WTC11 (cell line): ENCODE measurements around the gene NALCN. TPM values are rescaled to one million over a fixed set of nuclear protein-coding genes. Genes with fewer than 3 reads are reported as not detected.

Experiments used
- ATAC-seq: fragments of 200-7000 bp; cut with Tn5 transposase; 2 replicates; pipeline ENCODE4 v1.10.0; 2021; ENCODE audit warnings: mild to moderate bottlenecking, moderate library complexity
- CTCF ChIA-PET: fragments of 300-600 bp; sonication (Branson Sonifier 250); formaldehyde crosslinking; loops from one replicate; lab custom pipeline; 2021; ENCODE audit warnings: antibody characterized with exemption; lab: Charles Lee
- POLR2A ChIA-PET: fragments of 350-600 bp; sonication (Branson Sonifier 250); formaldehyde crosslinking; loops from one replicate; lab custom pipeline; 2021; ENCODE audit warnings: antibody characterized with exemption; lab: Charles Lee
- DNase-seq: peaks from one replicate; pipeline ENCODE4 v3.0.0; 2021; ENCODE audit warnings: low spot score
- H3K27ac Mint-ChIP-seq: 2 replicates; pipeline ENCODE4 v1.8.0; 2021; ENCODE audit warnings: mixed read lengths
- H3K27me3 Mint-ChIP-seq: 2 replicates; pipeline ENCODE4 v1.8.0; 2021; ENCODE audit warnings: low read depth, mild to moderate bottlenecking, moderate library complexity, mixed read lengths
- H3K36me3 Mint-ChIP-seq: 2 replicates; pipeline ENCODE4 v1.8.0; 2021; ENCODE audit warnings: mixed read lengths
- H3K4me1 Mint-ChIP-seq: 2 replicates; pipeline ENCODE4 v1.8.0; 2022; ENCODE audit warnings: mixed read lengths
- H3K4me3 Mint-ChIP-seq: 2 replicates; pipeline ENCODE4 v1.8.0; 2021; ENCODE audit warnings: mild to moderate bottlenecking, moderate library complexity, mixed read lengths
- H3K9me3 Mint-ChIP-seq: 2 replicates; pipeline ENCODE4 v1.8.0; 2021; ENCODE audit warnings: mixed read lengths
- ATF3 ChIP-seq: sonication (generic); formaldehyde crosslinking; conservative IDR thresholded peaks from 2 replicates; pipeline ENCODE4 v1.8.1; 2022; ENCODE audit warnings: mild to moderate bottlenecking, missing genetic modification reagents
- CDX4 ChIP-seq: fragments of 250-450 bp; sonication (Bioruptor Pico); IDR thresholded peaks from 2 replicates; pipeline ENCODE4 v1.9.0; 2021; ENCODE audit warnings: moderate library complexity, mild to moderate bottlenecking, inconsistent platforms, borderline replicate concordance
- CREB1 ChIP-seq: sonication (generic); formaldehyde crosslinking; IDR thresholded peaks from 2 replicates; pipeline ENCODE4 v1.8.0; 2023; ENCODE audit warnings: mild to moderate bottlenecking, missing genetic modification reagents
- CREM ChIP-seq: sonication (generic); formaldehyde crosslinking; IDR thresholded peaks from 2 replicates; pipeline ENCODE4 v1.8.1; 2022; ENCODE audit warnings: mild to moderate bottlenecking, missing genetic modification reagents, moderate library complexity
- CTCF ChIP-seq: fragments of 200-600 bp; IDR thresholded peaks from 2 replicates; pipeline ENCODE4 v1.8.0; 2022; ENCODE audit warnings: antibody characterized with exemption
- ESRRA ChIP-seq: sonication (generic); formaldehyde crosslinking; IDR thresholded peaks from 2 replicates; pipeline ENCODE4 v1.8.1; 2022; ENCODE audit warnings: mild to moderate bottlenecking, missing genetic modification reagents, borderline replicate concordance
- FOXP1 ChIP-seq: sonication (generic); formaldehyde crosslinking; IDR thresholded peaks from 2 replicates; pipeline ENCODE4 v1.8.0; 2022; ENCODE audit warnings: missing genetic modification reagents, mild to moderate bottlenecking, moderate library complexity, borderline replicate concordance
- FOXP4 ChIP-seq: sonication (generic); formaldehyde crosslinking; IDR thresholded peaks from 2 replicates; pipeline ENCODE4 v1.8.0; 2022; ENCODE audit warnings: mild to moderate bottlenecking, missing genetic modification reagents
- HMGA2 ChIP-seq: fragments of 250-450 bp; sonication (Bioruptor Pico); IDR thresholded peaks from 2 replicates; pipeline ENCODE4 v1.4.0; 2021; ENCODE audit warnings: mild to moderate bottlenecking, moderate library complexity
- JAZF1 ChIP-seq: fragments of 250-450 bp; sonication (Bioruptor Pico); IDR thresholded peaks from 2 replicates; pipeline ENCODE4 v1.9.0; 2021; ENCODE audit warnings: moderate library complexity, mild to moderate bottlenecking, inconsistent platforms
- MAX ChIP-seq: sonication (generic); formaldehyde crosslinking; IDR thresholded peaks from 2 replicates; pipeline ENCODE4 v1.8.0; 2022; ENCODE audit warnings: mild to moderate bottlenecking, missing genetic modification reagents
- MLX ChIP-seq: sonication (generic); formaldehyde crosslinking; IDR thresholded peaks from 2 replicates; pipeline ENCODE4 v1.8.1; 2023; ENCODE audit warnings: mild to moderate bottlenecking, missing genetic modification reagents, moderate library complexity
- NFATC4 ChIP-seq: fragments of 250-450 bp; sonication (Bioruptor Pico); IDR thresholded peaks from 2 replicates; pipeline ENCODE4 v1.9.0; 2021; ENCODE audit warnings: mild to moderate bottlenecking
- NR3C1 ChIP-seq: sonication (generic); formaldehyde crosslinking; conservative IDR thresholded peaks from 2 replicates; pipeline ENCODE4 v1.8.1; 2023; ENCODE audit warnings: low read depth, mild to moderate bottlenecking, missing genetic modification reagents
- SOX15 ChIP-seq: fragments of 250-450 bp; sonication (Bioruptor Pico); IDR thresholded peaks from 2 replicates; pipeline ENCODE4 v1.9.0; 2021; ENCODE audit warnings: mild to moderate bottlenecking
- SP1 ChIP-seq: sonication (generic); formaldehyde crosslinking; conservative IDR thresholded peaks from 2 replicates; pipeline ENCODE4 v1.8.1; 2022; ENCODE audit warnings: missing genetic modification reagents
- TEAD4 ChIP-seq: sonication (generic); formaldehyde crosslinking; IDR thresholded peaks from 2 replicates; pipeline ENCODE4 v1.8.0; 2022; ENCODE audit warnings: mild to moderate bottlenecking, missing genetic modification reagents
- TP53 ChIP-seq: sonication (generic); formaldehyde crosslinking; IDR thresholded peaks from 2 replicates; pipeline ENCODE4 v1.8.1; 2023; ENCODE audit warnings: mild to moderate bottlenecking, missing genetic modification reagents
- USF1 ChIP-seq: sonication (generic); formaldehyde crosslinking; IDR thresholded peaks from 2 replicates; pipeline ENCODE4 v1.8.0; 2022; ENCODE audit warnings: mild to moderate bottlenecking, missing genetic modification reagents
- ZBTB21 ChIP-seq: sonication (generic); formaldehyde crosslinking; IDR thresholded peaks from 2 replicates; pipeline ENCODE4 v1.8.1; 2023; ENCODE audit warnings: mild to moderate bottlenecking, missing genetic modification reagents, borderline replicate concordance
- ZNF263 ChIP-seq: sonication (generic); formaldehyde crosslinking; IDR thresholded peaks from 2 replicates; pipeline ENCODE4 v1.8.1; 2022; ENCODE audit warnings: low read depth, mild to moderate bottlenecking, moderate library complexity, missing genetic modification reagents
- ZNF281 ChIP-seq: sonication (generic); formaldehyde crosslinking; IDR thresholded peaks from 2 replicates; pipeline ENCODE4 v1.8.0; 2023; ENCODE audit warnings: mild to moderate bottlenecking, missing genetic modification reagents
- ZNF396 ChIP-seq: fragments of 250-450 bp; sonication (Bioruptor Pico); IDR thresholded peaks from 2 replicates; pipeline ENCODE4 v1.8.0; 2021; ENCODE audit warnings: mild to moderate bottlenecking, moderate library complexity, borderline replicate concordance
- ZNF423 ChIP-seq: fragments of 250-450 bp; sonication (Bioruptor Pico); IDR thresholded peaks from 2 replicates; pipeline ENCODE4 v2.1.2; 2022; ENCODE audit warnings: mild to moderate bottlenecking, moderate library complexity
- total RNA-seq: library from RNA; stranded (reverse); gene quantifications from 3 replicates; pipeline ENCODE4 v1.2.3, GENCODE V29; 2021

Gene NALCN
- total RNA-seq, 1 experiment from 2014 or later: 0.33 TPM

GRCh38 chr13:101217086-101217485 is 199.2 kb downstream of the NALCN start:
- H3K27ac Mint-ChIP-seq: no peak overlapping the region

GRCh38 chr13:101211261-101211660 is 205.0 kb downstream of the NALCN start:
- peaks cover 8% of the 10 kb centered on the region; the same call in 1 of the 2 replicates for H3K36me3 Mint-ChIP-seq
- ATAC-seq (no peak), DNase-seq (no peak)
- CTCF ChIA-PET: interaction anchor here (1.5 kb wide), 1 partner anchor 9 kb away, joined by 3 read pairs; no protein-coding TSS in a partner anchor
- H3K27ac Mint-ChIP-seq: no peak overlapping the region
- TF ChIP-seq USF1 (CRISPR knock-in tag): no peak
- no peak overlapping the region for H3K4me3 Mint-ChIP-seq
- peaks cover 25% of the 10 kb centered on the region for H3K9me3 Mint-ChIP-seq
- H3K4me1 Mint-ChIP-seq: no peaks in the 10 kb centered on the region
- H3K27me3 Mint-ChIP-seq: no peaks in the 10 kb centered on the region; the same call in 1 of the 2 replicates
- POLR2A ChIA-PET: no interaction called here

More at GRCh38 chr13:101217086-101217485, 199.2 kb downstream of the NALCN start:
- ChIA-PET POLR2A (no interaction called here), CTCF (no interaction called here)
- Mint-ChIP-seq H3K4me1 (no peaks in the 10 kb centered on the region), H3K9me3 (peaks cover 6% of the 10 kb centered on the region), H3K36me3 (no peaks in the 10 kb centered on the region), H3K27me3 (no peaks in the 10 kb centered on the region), H3K4me3 (no peak overlapping the region)
- ATAC-seq (no peak), DNase-seq (no peak)
- TF ChIP-seq CREM (CRISPR knock-in tag) (no peak), TP53 (no peak), CREB1 (no peak), ZNF396 (CRISPR knock-in tag) (no peak), NR3C1 (CRISPR knock-in tag) (no peak), HMGA2 (CRISPR knock-in tag) (no peak), MAX (CRISPR knock-in tag) (no peak), ZNF263 (CRISPR knock-in tag) (no peak), CTCF (no peak), SP1 (CRISPR knock-in tag) (no peak), SOX15 (CRISPR knock-in tag) (no peak), ATF3 (no peak), ZNF423 (no peak), ZNF281 (CRISPR knock-in tag) (no peak), TEAD4 (no peak)

GRCh38 chr13:101210774-101211173 is 205.5 kb downstream of the NALCN start:
- H3K27ac Mint-ChIP-seq: no peak overlapping the region
- no peak for DNase-seq
- POLR2A ChIA-PET: no interaction called here
- H3K36me3 Mint-ChIP-seq: peaks cover 8% of the 10 kb centered on the region; the same call in 1 of the 2 replicates
- ATAC-seq: no peak
- H3K4me3 Mint-ChIP-seq: no peak overlapping the region
- CTCF ChIA-PET: interaction anchor here (1.5 kb wide), 1 partner anchor 9 kb away, joined by 3 read pairs; no protein-coding TSS in a partner anchor
- no peaks in the 10 kb centered on the region; the same call in 1 of the 2 replicates for H3K27me3 Mint-ChIP-seq
- H3K9me3 Mint-ChIP-seq: peaks cover 25% of the 10 kb centered on the region
- H3K4me1 Mint-ChIP-seq: no peaks in the 10 kb centered on the region
- TF ChIP-seq CREM (CRISPR knock-in tag) (no peak), MLX (CRISPR knock-in tag) (no peak), FOXP4 (CRISPR knock-in tag) (no peak), CDX4 (CRISPR knock-in tag) (no peak), ESRRA (no peak), FOXP1 (no peak), JAZF1 (CRISPR knock-in tag) (no peak), ZBTB21 (CRISPR knock-in tag) (no peak), NFATC4 (no peak), USF1 (CRISPR knock-in tag) (no peak)
